ENCODE data around the gene CLIP1. TPM values are rescaled to one million over a fixed set of nuclear protein-coding genes. Genes with fewer than 3 reads are reported as not detected.

CLIP1 gene
- total and polyA plus RNA-seq, 2 of the 13 experiments (the other 11 are each of a cell fraction or from before 2014, with no cell fraction given): 28.9 to 43.7 TPM

- TF ChIP-seq ATF7-NPFF (CRISPR knock-in tag; IDR thresholded peaks at IDR 0.05; ENCODE audit: low read depth) (peak; percentile 88), NCOA2 (CRISPR knock-in tag; IDR thresholded peaks at IDR 0.05) (peak; percentile 17; the same call in 1 of the 2 replicates), MXD4 (CRISPR knock-in tag; IDR thresholded peaks at IDR 0.05) (peak; percentile 87; the same call in 1 of the 2 replicates), ZNF329 (CRISPR knock-in tag; IDR thresholded peaks at IDR 0.05; ENCODE audit: low read depth) (peak; percentile 61; the same call in 1 of the 2 replicates), ZNF138 (CRISPR knock-in tag; IDR thresholded peaks at IDR 0.05; ENCODE audit: low read depth) (peak; percentile 94; the same call in 1 of the 2 replicates), THRA (CRISPR knock-in tag; IDR thresholded peaks at IDR 0.05; ENCODE audit: borderline replicate concordance) (peak; percentile 28; the same call in 1 of the 2 replicates), ZNF770 (CRISPR knock-in tag; IDR thresholded peaks at IDR 0.05) (no peak), PAXIP1 (CRISPR knock-in tag; conservative IDR thresholded peaks at IDR 0.05) (no peak; the same call in 1 of the 2 replicates), SP4 (CRISPR knock-in tag; IDR thresholded peaks at IDR 0.05) (0 out of 2 replicates have a peak, but pooled peaks have one; percentile 14), IRF9 (CRISPR knock-in tag; IDR thresholded peaks at IDR 0.05; ENCODE audit: borderline replicate concordance) (peak; percentile 69; the same call in 1 of the 2 replicates), SP1 (IDR thresholded peaks at IDR 0.05) (no peak), SP1 (CRISPR knock-in tag; IDR thresholded peaks at IDR 0.05) (no peak; the same call in 1 of the 2 replicates), AKNA (CRISPR knock-in tag; IDR thresholded peaks at IDR 0.05; ENCODE audit: borderline replicate concordance) (peak; percentile 85; the same call in 1 of the 2 replicates)
These were observed 195.9 kb downstream of the CLIP1 start (continued) for GRCh38 chr12:122226366-122227125.
